Fibroblast of mammary gland (primary cell): Measurements from ENCODE around the gene ZNF436.
A peak's percentile ranks its signal among the peaks of the same experiment; 100 is the strongest.

Source experiments
- DNase-seq: peaks from one replicate; pipeline ENCODE4 v3.0.0-alpha.2; 2010; ENCODE audit warnings: low read depth
- H3K4me3 ChIP-seq: 2 replicates; pipeline ENCODE4 v1.5.1; 2011; ENCODE audit warnings: low read depth, mild to moderate bottlenecking, low read length, moderate library complexity; ENCODE audit not compliant: control insufficient read depth
- CTCF ChIP-seq: conservative IDR thresholded peaks from 2 replicates; pipeline ENCODE4 v1.5.1; 2011; ENCODE audit warnings: low read depth, low read length, inconsistent platforms; ENCODE audit not compliant: control insufficient read depth, insufficient read depth

The ZNF436 gene

GRCh38 chr1:23341931-23342692 is 27.5 kb downstream of the ZNF436 start:
- no peak for TF ChIP-seq CTCF
- H3K4me3 ChIP-seq: peak overlapping the region; percentile 89
- DNase-seq: peak; percentile 25

DNA sequence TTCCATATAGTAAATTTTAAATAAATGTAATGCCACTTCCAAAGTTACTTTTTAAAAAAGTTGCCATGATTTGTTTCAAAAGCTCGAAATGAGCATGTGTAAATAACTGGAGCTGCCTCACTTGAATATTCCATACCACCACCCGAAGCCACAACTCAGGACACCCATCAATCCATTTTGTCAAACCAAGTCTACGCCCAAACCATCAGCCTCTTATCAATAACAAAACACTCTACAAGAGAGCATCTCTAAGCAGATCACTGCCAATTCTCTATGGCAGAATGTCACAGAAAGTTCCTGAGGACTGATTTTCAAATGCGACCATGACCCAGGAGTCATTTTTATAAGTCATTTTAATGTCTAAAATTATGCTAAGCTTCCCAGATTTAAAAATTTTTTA is 30.0 kb downstream of the ZNF436 start:
- H3K4me3 ChIP-seq: no peak overlapping the region
- no peak for DNase-seq

DNA sequence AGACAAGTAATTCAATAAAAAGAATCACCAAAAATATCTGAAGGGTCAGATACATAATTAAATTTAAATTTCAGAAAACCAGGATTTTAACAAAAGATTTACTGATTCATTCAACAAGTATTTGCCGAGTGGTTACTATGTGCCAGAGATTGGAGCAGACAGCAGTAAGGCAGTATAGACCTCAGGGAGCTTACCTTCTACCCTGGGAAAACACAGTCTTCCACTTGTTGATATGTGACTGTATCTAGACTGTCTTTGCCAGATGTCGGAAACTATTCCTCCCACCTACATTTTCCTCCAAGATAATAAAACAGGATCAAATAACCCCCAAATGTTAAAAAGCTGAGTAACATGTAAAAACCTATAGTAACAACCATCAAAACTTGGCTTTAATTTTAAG is 31.8 kb downstream of the ZNF436 start:
- TF ChIP-seq CTCF: no peak
- H3K4me3 ChIP-seq: no peak overlapping the region
- peak; percentile 21 for DNase-seq

More for the DNA sequence above, 30.0 kb downstream of the ZNF436 start:
- TF ChIP-seq CTCF: no peak

DNA sequence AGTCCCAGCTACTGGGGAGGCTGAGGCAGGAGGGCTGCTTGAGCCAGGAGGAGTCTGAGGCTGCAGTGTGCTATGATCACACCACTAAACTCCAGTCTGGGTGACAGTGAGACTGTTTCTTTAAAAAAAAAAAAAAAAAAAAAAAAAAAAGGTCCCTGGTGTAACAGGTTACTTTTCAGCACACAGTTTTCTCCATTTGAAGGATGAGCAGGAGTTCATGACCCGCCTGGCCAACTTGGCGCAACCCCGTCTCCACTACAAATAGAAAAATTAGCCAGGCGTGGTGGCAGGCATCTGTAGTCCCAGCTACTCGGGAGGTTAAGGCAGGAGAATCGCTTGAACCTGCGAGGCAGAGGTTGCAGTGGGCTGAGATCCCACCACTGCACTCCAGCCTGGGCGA is 37.9 kb downstream of the ZNF436 start:
- TF ChIP-seq CTCF: no peak
- DNase-seq: no peak
- no peak overlapping the region for H3K4me3 ChIP-seq

GRCh38 chr1:23330846-23331245 is 38.8 kb downstream of the ZNF436 start:
- no peak for TF ChIP-seq CTCF
- DNase-seq: no peak
- no peak overlapping the region for H3K4me3 ChIP-seq

GRCh38 chr1:23325393-23325792 is 44.2 kb downstream of the ZNF436 start:
- DNase-seq: no peak
- no peak overlapping the region for H3K4me3 ChIP-seq
- no peak for TF ChIP-seq CTCF
